ENCODE results near the gene SLC27A5.

DNA sequence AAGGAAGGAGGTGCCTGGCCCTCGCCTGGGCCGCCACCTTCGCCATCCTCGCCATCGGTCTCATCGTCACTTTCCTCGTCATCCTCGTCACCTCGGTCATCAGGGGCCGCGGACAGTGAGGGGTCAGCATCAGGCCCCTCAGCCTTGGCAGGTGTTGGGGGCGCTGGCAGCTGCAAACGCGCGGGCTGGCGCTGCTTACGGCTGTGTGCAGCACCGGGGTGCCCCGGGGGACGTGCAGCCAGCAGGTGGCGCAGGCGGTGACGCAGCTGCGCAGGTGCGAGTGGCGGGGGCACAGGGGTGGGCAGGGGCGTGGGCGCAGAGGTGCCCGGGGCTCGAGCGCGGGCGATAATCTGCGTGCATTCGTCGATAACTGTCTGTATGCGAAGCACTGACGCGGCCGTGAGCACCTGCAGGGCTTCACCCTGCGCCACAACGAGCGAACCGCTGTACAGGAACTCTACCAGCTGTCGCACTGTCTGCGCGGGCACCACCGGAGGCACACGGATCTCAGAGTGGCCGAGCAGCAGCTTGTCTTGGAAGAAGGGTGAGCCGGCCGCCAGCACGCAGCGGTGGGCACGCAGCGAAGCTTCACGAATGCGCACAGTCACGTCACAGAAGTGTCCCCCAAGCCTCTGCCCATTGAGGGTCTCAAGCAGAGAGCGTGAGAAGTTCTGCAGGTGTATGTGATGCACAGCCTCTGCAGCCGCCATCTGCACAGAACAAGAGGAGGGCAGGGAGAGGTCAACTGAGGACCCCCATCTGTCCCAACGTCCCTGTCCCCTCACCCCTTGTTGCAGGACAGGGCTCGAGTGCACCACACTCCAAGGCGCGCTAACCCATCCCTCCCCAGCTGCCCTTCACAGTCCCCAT, 5.4 kb upstream of the SLC27A5 start:
- TF ChIP-seq, protein P1, sequence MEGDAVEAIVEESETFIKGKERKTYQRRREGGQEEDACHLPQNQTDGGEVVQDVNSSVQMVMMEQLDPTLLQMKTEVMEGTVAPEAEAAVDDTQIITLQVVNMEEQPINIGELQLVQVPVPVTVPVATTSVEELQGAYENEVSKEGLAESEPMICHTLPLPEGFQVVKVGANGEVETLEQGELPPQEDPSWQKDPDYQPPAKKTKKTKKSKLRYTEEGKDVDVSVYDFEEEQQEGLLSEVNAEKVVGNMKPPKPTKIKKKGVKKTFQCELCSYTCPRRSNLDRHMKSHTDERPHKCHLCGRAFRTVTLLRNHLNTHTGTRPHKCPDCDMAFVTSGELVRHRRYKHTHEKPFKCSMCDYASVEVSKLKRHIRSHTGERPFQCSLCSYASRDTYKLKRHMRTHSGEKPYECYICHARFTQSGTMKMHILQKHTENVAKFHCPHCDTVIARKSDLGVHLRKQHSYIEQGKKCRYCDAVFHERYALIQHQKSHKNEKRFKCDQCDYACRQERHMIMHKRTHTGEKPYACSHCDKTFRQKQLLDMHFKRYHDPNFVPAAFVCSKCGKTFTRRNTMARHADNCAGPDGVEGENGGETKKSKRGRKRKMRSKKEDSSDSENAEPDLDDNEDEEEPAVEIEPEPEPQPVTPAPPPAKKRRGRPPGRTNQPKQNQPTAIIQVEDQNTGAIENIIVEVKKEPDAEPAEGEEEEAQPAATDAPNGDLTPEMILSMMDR (conservative IDR thresholded peaks at IDR 0.05), result no peak
- no peak for TF ChIP-seq EZH2 (IDR thresholded peaks at IDR 0.05; ENCODE audit: low read depth)

Data from PC-9 (cell line).